GM10248 (cell line): Measurements from ENCODE around the gene NHLRC2.

Experiments used
- CTCF ChIA-PET: fragments of 300-600 bp; sonication (Branson Sonifier 250); formaldehyde crosslinking; extraction: SDS; loops from one replicate; lab custom pipeline; 2021; ENCODE audit warnings: antibody characterized with exemption; lab: Yijun Ruan, JAX
- POLR2A ChIA-PET: fragments of 350-650 bp; sonication (Branson Sonifier 250); formaldehyde crosslinking; extraction: SDS; loops from one replicate; lab custom pipeline; 2020; ENCODE audit warnings: antibody characterized with exemption; lab: Yijun Ruan, JAX
- DNase-seq: peaks from one replicate; pipeline ENCODE4 v3.0.0; 2012; ENCODE audit errors: extremely low spot score
- TF ChIP-seq, protein P1 (sequence below): IDR thresholded peaks from 2 replicates; pipeline ENCODE4 v1.5.1; 2012; ENCODE audit warnings: mild to moderate bottlenecking, low read depth; ENCODE audit errors: extremely low read depth, missing control alignments, control extremely low read depth

Gene NHLRC2

DNA sequence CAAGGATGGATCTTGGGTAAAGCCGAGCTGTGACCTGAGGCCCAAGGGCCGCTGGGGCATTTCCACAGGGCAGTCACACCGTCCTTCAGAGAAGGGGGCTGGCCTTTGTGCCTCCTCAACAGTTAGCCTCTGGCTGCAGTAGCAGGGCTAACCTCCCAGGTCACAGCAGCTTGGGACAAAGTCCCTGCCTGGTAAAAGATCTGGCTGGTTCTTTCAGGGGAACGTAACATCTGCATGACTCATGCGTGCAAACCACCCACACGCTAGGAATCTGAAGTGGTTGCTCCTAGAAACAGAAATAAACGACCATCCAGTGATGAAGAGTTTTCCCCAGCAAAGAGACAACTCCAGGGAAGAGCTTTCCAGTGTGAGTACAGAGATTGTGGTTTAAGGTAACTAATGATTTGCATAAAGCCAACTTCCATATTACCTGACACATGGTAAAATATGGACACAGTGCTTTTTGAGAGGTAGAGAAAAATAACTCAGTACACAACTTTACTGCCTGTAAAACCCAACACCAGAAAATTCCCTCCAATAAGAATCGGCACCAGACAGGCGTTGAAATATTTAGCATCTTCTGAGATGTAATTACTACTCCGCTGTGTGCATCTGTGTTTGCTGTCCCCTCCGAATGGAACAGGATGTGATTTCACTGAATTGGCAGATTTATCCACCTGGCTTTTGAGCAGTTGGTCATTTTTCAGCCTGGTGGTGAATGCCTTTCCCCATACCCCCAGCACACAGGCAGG lies 104.3 kb downstream of the NHLRC2 start:
- TF ChIP-seq, protein P1, sequence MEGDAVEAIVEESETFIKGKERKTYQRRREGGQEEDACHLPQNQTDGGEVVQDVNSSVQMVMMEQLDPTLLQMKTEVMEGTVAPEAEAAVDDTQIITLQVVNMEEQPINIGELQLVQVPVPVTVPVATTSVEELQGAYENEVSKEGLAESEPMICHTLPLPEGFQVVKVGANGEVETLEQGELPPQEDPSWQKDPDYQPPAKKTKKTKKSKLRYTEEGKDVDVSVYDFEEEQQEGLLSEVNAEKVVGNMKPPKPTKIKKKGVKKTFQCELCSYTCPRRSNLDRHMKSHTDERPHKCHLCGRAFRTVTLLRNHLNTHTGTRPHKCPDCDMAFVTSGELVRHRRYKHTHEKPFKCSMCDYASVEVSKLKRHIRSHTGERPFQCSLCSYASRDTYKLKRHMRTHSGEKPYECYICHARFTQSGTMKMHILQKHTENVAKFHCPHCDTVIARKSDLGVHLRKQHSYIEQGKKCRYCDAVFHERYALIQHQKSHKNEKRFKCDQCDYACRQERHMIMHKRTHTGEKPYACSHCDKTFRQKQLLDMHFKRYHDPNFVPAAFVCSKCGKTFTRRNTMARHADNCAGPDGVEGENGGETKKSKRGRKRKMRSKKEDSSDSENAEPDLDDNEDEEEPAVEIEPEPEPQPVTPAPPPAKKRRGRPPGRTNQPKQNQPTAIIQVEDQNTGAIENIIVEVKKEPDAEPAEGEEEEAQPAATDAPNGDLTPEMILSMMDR = no peak
- peak; percentile 42 for DNase-seq
- ChIA-PET CTCF (interaction anchor here (1.2 to 1.6 kb wide), 4 partner anchors 9 to 29 kb away, joined by 3 to 5 read pairs (median 4); no protein-coding TSS in a partner anchor), POLR2A (no interaction called here)

GRCh38 chr10:113959383-113959760 lies 104.9 kb downstream of the NHLRC2 start:
- POLR2A ChIA-PET = no interaction called here
- TF ChIP-seq, protein P1 = no peak
- CTCF ChIA-PET = interaction anchor here (1.2 to 1.6 kb wide), 3 partner anchors 18 to 29 kb away, joined by 3 to 4 read pairs (median 3); no protein-coding TSS in a partner anchor
- peak; percentile 44 for DNase-seq

- ChIA-PET CTCF (interaction anchor here (0.9 to 2.1 kb wide), 3 partner anchors 15 to 23 kb away, joined by 3 to 4 read pairs (median 3); no protein-coding TSS in a partner anchor), POLR2A (no interaction called here)
- TF ChIP-seq, protein P1 = no peak
- DNase-seq = peak; percentile 34
These were observed 106.2 kb downstream of the NHLRC2 start for GRCh38 chr10:113960617-113961181.

DNA sequence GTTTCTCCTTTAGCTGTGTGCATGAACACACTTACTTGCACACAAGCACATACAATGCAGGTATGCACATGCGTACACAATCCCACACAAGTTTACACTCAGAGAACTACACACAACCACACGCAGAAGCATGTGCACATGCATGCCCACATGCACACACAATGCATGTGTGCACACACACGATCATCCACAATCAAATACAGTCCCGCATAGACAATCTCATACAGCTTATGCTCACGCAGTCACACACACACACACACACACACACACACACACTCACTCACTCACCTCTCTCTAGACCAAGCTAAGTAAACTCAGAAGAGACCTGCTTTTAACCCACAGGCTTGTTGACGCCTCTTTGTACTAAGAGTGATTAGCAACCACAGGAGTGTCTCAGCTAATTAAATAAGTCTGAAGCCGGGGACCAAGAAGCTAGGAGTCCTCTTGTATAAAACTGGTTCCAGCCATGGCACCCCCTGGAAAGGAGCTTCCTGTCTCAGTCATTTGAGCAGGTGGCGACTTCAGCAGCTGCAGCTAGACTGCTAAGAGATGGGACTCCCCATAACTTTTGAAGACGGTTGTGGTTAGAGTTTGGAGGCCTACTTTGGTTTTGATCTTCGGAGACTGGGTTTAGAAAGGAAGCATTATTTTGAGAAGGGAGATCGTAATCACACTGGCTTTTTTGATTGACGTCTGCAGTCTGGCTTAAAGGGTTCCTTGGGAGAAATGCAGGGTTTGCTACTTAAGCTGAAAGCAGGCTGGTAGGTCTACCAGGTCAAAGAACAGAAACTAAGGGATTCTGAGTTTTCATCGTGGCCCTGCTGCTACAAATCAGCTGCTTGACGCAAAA lies 106.9 kb downstream of the NHLRC2 start:
- TF ChIP-seq, protein P1 = no peak
- peak; percentile 62 for DNase-seq
- ChIA-PET CTCF (interaction anchor here (0.9 to 2.1 kb wide), 3 partner anchors 9 to 22 kb away, joined by 3 to 4 read pairs (median 4); no protein-coding TSS in a partner anchor), POLR2A (no interaction called here)

DNA sequence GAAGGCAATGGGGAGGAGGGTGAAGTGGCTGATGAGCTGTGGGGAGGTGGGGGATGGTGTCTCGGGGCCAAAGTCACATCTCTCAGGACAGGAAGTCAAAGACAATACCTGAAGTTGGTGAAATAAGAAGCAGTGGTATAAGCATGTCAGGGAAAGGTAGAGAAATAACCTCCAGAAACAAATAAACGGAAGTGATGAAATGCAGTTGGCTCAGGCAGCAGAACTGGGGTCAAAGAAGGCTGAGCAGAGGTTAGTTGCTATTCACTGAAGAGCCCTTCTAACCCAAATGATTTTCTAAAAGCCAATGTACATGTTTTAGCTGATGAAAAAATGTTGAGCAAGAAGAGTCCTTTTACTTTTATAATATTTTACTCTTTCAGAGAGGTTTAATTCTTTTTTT lies 110.6 kb downstream of the NHLRC2 start:
- POLR2A ChIA-PET = interaction anchor here (0.6 kb wide), 1 partner anchor 28 kb away, joined by 4 read pairs; no protein-coding TSS in a partner anchor
- TF ChIP-seq, protein P1 = no peak
- no peak for DNase-seq

More for the DNA sequence above, 110.6 kb downstream of the NHLRC2 start:
- CTCF ChIA-PET = interaction anchor here (0.9 to 1.4 kb wide), 4 partner anchors 8 to 90 kb away, joined by 3 to 4 read pairs (median 3); no protein-coding TSS in a partner anchor
